Measurements from ENCODE around the gene CD58. TPM values are rescaled to one million over a fixed set of nuclear protein-coding genes. Genes with fewer than 3 reads are reported as not detected.

The CD58 gene
- total and polyA plus RNA-seq, 12 donors = 17.2 to 44.3 (median 28.9) TPM

DNA sequence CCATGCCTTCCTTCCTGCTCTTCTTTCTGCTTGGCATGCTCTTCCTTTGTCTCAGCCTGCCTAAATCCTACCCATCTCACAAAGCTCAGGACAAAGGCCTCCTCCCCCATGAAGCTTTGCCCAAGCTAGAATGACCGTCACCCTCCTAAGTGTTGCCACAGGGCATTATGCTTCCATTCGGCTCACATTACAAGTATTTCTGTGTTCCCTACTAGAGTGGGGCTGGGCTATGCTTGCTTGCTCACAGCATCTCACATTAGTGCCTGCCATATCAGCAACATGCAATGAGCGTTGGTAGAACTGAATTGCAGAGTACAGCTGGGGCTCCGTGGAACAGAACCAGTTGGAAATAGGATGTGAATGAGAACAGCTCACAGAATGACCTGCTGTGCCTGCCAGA, 82.8 kb downstream of the CD58 start:
- DNase-seq (no peak), ATAC-seq (no peak)
- TF ChIP-seq, protein P1, sequence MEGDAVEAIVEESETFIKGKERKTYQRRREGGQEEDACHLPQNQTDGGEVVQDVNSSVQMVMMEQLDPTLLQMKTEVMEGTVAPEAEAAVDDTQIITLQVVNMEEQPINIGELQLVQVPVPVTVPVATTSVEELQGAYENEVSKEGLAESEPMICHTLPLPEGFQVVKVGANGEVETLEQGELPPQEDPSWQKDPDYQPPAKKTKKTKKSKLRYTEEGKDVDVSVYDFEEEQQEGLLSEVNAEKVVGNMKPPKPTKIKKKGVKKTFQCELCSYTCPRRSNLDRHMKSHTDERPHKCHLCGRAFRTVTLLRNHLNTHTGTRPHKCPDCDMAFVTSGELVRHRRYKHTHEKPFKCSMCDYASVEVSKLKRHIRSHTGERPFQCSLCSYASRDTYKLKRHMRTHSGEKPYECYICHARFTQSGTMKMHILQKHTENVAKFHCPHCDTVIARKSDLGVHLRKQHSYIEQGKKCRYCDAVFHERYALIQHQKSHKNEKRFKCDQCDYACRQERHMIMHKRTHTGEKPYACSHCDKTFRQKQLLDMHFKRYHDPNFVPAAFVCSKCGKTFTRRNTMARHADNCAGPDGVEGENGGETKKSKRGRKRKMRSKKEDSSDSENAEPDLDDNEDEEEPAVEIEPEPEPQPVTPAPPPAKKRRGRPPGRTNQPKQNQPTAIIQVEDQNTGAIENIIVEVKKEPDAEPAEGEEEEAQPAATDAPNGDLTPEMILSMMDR (IDR thresholded peaks at IDR 0.05) = no peak
- 70% methylated on average over 4 of the region's 4 CpGs for WGBS, 2 donors
- H3K4me1 ChIP-seq = peaks cover 9 to 42% (median 25%) of the 10 kb centered on the region in 9 donors
- no peaks in the 10 kb centered on the region for H3K27me3 ChIP-seq
- H3K27ac ChIP-seq = no peak overlapping the region
- H3K4me3 ChIP-seq = no peak overlapping the region
- intact Hi-C loops (cut with DNase I) = loop anchor here in 9 of 10 donors (5.0 to 10.0 kb wide), 8 partner anchors 63 to 346 kb away; no protein-coding TSS in a partner anchor
- H3K36me3 ChIP-seq = no peaks in the 10 kb centered on the region
- no peaks in the 10 kb centered on the region for H3K9me3 ChIP-seq

DNA sequence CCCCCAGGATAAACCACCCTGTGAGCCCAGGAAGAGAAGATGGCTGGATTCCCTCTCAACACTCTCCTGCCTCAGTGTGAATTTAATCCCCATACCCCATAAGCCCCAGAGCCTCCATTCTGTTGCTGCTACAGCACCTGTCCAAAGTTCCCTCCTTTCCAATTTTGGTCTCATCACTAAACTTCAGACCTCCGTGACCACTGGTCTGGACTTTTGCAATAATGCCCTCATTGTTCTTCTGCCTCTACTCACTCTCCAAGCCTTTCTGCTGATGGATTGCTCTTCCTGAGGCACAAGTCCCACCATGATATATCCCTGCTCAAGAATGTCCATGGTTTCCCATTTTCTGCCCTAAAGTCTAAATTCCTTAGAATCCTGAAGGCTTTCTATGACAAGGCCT, 83.2 kb downstream of the CD58 start:
- Histone ChIP-seq H3K9me3 (no peaks in the 10 kb centered on the region), H3K27ac (no peak overlapping the region), H3K27me3 (no peaks in the 10 kb centered on the region), H3K4me1 (peaks cover 9 to 42% (median 26%) of the 10 kb centered on the region in 9 donors), H3K4me3 (no peak overlapping the region), H3K36me3 (no peaks in the 10 kb centered on the region)
- DNase-seq = no peak
- whole genome bisulfite sequencing, 2 donors = 91 to 93% methylated on average over 1 of the region's 1 CpG
- TF ChIP-seq, protein P1 (IDR thresholded peaks at IDR 0.05) = no peak
- ATAC-seq = no peak
- intact Hi-C loops (cut with DNase I) = loop anchor here in 9 of 10 donors (5.0 to 10.0 kb wide), 8 partner anchors 63 to 345 kb away; no protein-coding TSS in a partner anchor

DNA sequence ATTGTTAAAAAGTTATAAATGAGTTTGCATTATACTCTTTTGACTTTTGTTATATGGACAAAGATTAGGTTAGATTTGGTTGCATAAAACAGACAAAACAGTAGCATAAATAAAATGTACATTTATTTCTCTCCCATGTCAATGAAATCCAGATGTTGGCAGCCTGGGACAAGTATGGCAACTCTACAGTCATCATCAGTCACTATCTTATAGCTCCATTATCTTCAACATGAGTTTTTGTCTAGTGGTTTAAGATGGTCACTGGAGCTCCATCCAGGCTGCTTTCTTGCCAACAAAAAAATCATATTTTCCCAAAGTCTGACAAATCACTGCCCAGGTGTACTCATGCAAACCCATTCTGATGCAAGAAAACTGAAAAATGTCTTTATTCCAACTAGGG, 83.8 kb downstream of the CD58 start:
- DNase-seq (no peak), ATAC-seq (no peak)
- Histone ChIP-seq H3K4me1 (peaks cover 9 to 42% (median 26%) of the 10 kb centered on the region in 9 donors), H3K27ac (no peak overlapping the region), H3K36me3 (no peaks in the 10 kb centered on the region), H3K4me3 (no peak overlapping the region), H3K27me3 (no peaks in the 10 kb centered on the region), H3K9me3 (no peaks in the 10 kb centered on the region)
- intact Hi-C loops (cut with DNase I) = loop anchor here in 9 of 10 donors (5.0 to 10.0 kb wide), 8 partner anchors 62 to 345 kb away; no protein-coding TSS in a partner anchor
- TF ChIP-seq, protein P1 (IDR thresholded peaks at IDR 0.05) = no peak

DNA sequence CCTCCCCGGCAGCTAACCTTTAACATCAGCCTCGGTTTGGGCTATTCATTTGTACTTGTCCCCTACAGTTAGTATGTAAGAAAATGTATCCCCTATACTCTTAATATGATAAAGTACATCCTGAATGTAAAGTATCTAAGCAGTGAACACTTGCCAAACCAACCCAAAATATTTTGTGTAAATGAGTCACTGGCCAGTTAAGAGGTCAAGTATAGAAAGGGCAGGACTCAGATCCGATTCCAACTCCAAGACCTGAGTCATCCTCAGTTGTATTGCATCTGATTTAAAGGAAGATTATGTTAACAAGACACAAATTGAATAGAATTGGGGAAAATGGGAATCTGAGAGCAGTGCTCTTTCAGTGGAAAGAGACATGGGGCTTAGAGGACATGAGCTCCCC, 84.4 kb downstream of the CD58 start:
- TF ChIP-seq, protein P1 (IDR thresholded peaks at IDR 0.05) = no peak
- no peaks in the 10 kb centered on the region for H3K36me3 ChIP-seq
- intact Hi-C loops (cut with DNase I) = loop anchor here in 9 of 10 donors (1.0 to 10.0 kb wide), 9 partner anchors 62 to 347 kb away; no protein-coding TSS in a partner anchor
- H3K4me1 ChIP-seq = peaks cover 9 to 42% (median 26%) of the 10 kb centered on the region in 9 donors
- H3K27ac ChIP-seq = no peak overlapping the region
- no peak overlapping the region for H3K4me3 ChIP-seq
- H3K9me3 ChIP-seq = no peaks in the 10 kb centered on the region
- H3K27me3 ChIP-seq = no peaks in the 10 kb centered on the region
- WGBS, 2 donors = 85 to 95% methylated on average over 3 of the region's 3 CpGs
- ATAC-seq (no peak), DNase-seq (no peak)
